IMR-90 (cell line): Measurements from ENCODE around the gene HLX. TPM values are rescaled to one million over a fixed set of nuclear protein-coding genes. Genes with fewer than 3 reads are reported as not detected.

Experiments used
- ATAC-seq: fragments of 200-7000 bp; cut with Tn5 transposase; 2 replicates; pipeline ENCODE4 v1.9.1; 2020; ENCODE audit warnings: low read depth, mild to moderate bottlenecking, moderate library complexity
- BruUV-seq: library from RNA; stranded (reverse); fragments of 400-500 nt; replicated peaks from 2 replicates; lab custom pipeline; 2021; lab: Mats Ljungman, UMichigan
- CTCF ChIA-PET: fragments of 300-600 bp; formaldehyde crosslinking; extraction: SDS; loops from one replicate; lab custom pipeline; 2021; ENCODE audit warnings: antibody characterized with exemption; lab: Yijun Ruan, JAX
- POLR2A ChIA-PET: fragments of 300-600 bp; sonication (Branson Sonifier 250); formaldehyde crosslinking; loops from one replicate; lab custom pipeline; 2022; ENCODE audit warnings: antibody characterized with exemption; ENCODE audit not compliant: unreplicated experiment; lab: Charles Lee
- DNase-seq: peaks from one replicate; pipeline ENCODE4 v3.0.0; 2013
- H2AFZ ChIP-seq: replicated peaks from 2 replicates; pipeline ENCODE3; 2013; ENCODE audit warnings: low read length, mild to moderate bottlenecking; ENCODE audit not compliant: poor library complexity
- H2AK5ac ChIP-seq: 2 replicates; pipeline ENCODE4 v1.6.1; 2013; ENCODE audit warnings: low read depth, low read length, inconsistent platforms
- H2AK9ac ChIP-seq: replicated peaks from 2 replicates; pipeline ENCODE3; 2013; ENCODE audit warnings: mild to moderate bottlenecking, low read depth, low read length, moderate library complexity; ENCODE audit not compliant: poor library complexity
- H2BK120ac ChIP-seq: 2 replicates; pipeline ENCODE4 v1.6.1; 2013; ENCODE audit warnings: low read depth, low read length, inconsistent platforms
- H2BK15ac ChIP-seq: 3 replicates; pipeline ENCODE4 v1.6.1; 2013; ENCODE audit warnings: low read depth, low read length, inconsistent platforms
- H2BK20ac ChIP-seq: 2 replicates; pipeline ENCODE4 v1.6.1; 2013; ENCODE audit warnings: low read depth, mild to moderate bottlenecking, inconsistent platforms, low read length, moderate library complexity
- H2BK5ac ChIP-seq: 2 replicates; pipeline ENCODE4 v1.6.1; 2013; ENCODE audit warnings: mild to moderate bottlenecking, low read depth, low read length, inconsistent platforms; ENCODE audit not compliant: poor library complexity, severe bottlenecking
- H3K14ac ChIP-seq: replicated peaks from 2 replicates; pipeline ENCODE4 v1.6.1; 2013; ENCODE audit warnings: low read depth, low read length, inconsistent platforms
- H3K18ac ChIP-seq: 2 replicates; pipeline ENCODE4 v1.6.1; 2013; ENCODE audit warnings: low read depth, low read length, control low read depth
- H3K23ac ChIP-seq: 2 replicates; pipeline ENCODE4 v1.6.1; 2013; ENCODE audit warnings: low read depth, low read length, inconsistent platforms
- H3K27ac ChIP-seq: 2 replicates; pipeline ENCODE4 v1.5.1; 2013; ENCODE audit warnings: mild to moderate bottlenecking, control low read depth, low read length; ENCODE audit not compliant: insufficient read depth
- H3K27me3 ChIP-seq: 2 replicates; pipeline ENCODE4 v1.6.1; 2013; ENCODE audit warnings: low read length; ENCODE audit not compliant: control insufficient read depth, insufficient read depth
- H3K36me3 ChIP-seq: 2 replicates; pipeline ENCODE4 v1.6.1; 2013; ENCODE audit warnings: low read length, mixed read lengths; ENCODE audit not compliant: control insufficient read depth, insufficient read depth
- H3K4ac ChIP-seq: 2 replicates; pipeline ENCODE4 v1.6.1; 2013; ENCODE audit warnings: low read depth, low read length, inconsistent platforms
- H3K4me1 ChIP-seq: 2 replicates; pipeline ENCODE4 v1.6.1; 2013; ENCODE audit warnings: low read length, mixed read lengths; ENCODE audit not compliant: control insufficient read depth, insufficient read depth
- H3K4me2 ChIP-seq: 2 replicates; pipeline ENCODE4 v1.6.1; 2013; ENCODE audit warnings: low read depth, mild to moderate bottlenecking, control low read depth, low read length, moderate library complexity
- H3K4me3 ChIP-seq: 2 replicates; pipeline ENCODE4 v1.5.1; 2013; ENCODE audit warnings: low read depth, mild to moderate bottlenecking, control low read depth, low read length, moderate library complexity; ENCODE audit not compliant: insufficient read depth
- H3K56ac ChIP-seq: 2 replicates; pipeline ENCODE4 v1.6.1; 2013; ENCODE audit warnings: low read length, inconsistent platforms; ENCODE audit not compliant: insufficient read depth; ENCODE audit errors: extremely low read depth
- H3K79me1 ChIP-seq, 2 experiments: 2 replicates each; pipeline ENCODE4 v1.6.1; 2013; ENCODE audit warnings: low read length in 2 of 2, inconsistent platforms in 1 of 2, low read depth in 1 of 2
- H3K9ac ChIP-seq: 2 replicates; pipeline ENCODE4 v1.6.1; 2013; ENCODE audit warnings: low read depth, low read length, control low read depth
- H3K9me1 ChIP-seq: 2 replicates; pipeline ENCODE4 v1.6.1; 2013; ENCODE audit warnings: low read length, inconsistent platforms; ENCODE audit not compliant: insufficient read depth
- H3K9me3 ChIP-seq: 2 replicates; pipeline ENCODE4 v1.6.1; 2013; ENCODE audit warnings: low read length; ENCODE audit not compliant: control insufficient read depth, insufficient read depth
- H4K20me1 ChIP-seq: 2 replicates; pipeline ENCODE4 v1.6.1; 2013; ENCODE audit warnings: low read length, inconsistent platforms; ENCODE audit not compliant: insufficient read depth
- H4K5ac ChIP-seq: 2 replicates; pipeline ENCODE4 v1.6.1; 2013; ENCODE audit warnings: mild to moderate bottlenecking, low read depth, low read length, control low read depth
- H4K8ac ChIP-seq, 2 experiments: 2 replicates each; pipeline ENCODE4 v1.6.1; 2013; ENCODE audit warnings: low read depth in 2 of 2, low read length in 2 of 2, control low read depth in 1 of 2, inconsistent platforms in 1 of 2
- H4K91ac ChIP-seq: 2 replicates; pipeline ENCODE4 v1.6.1; 2013; ENCODE audit warnings: low read depth, low read length, inconsistent platforms; ENCODE audit not compliant: insufficient read depth
- NFE2L2 ChIP-seq: fragments of 150-350 bp; IDR thresholded peaks from 2 replicates; pipeline ENCODE4 v1.6.1; 2016; ENCODE audit warnings: low read depth, mild to moderate bottlenecking, low read length
- POLR2A ChIP-seq: IDR thresholded peaks from 2 replicates; pipeline ENCODE4 v1.6.1; 2012; ENCODE audit warnings: mild to moderate bottlenecking, low read depth, low read length
- WGBS, 2 experiments: methylation state at CpG; one replicate each; pipeline versions ENCODE4 v1.1.5 to v1.1.7; 2013; ENCODE audit warnings: missing lambda C conversion rate in 2 of 2; ENCODE audit not compliant: insufficient read length in 1 of 2; ENCODE audit errors: extremely low coverage in 2 of 2; 5-methylcytosine and 5-hydroxymethylcytosine counted together
- dilution Hi-C: fragments of 300-500 bp; cut with HindIII; formaldehyde crosslinking; loops from one replicate; pipeline ENCODE4 v1.14.3; 2018; ENCODE audit warnings: low sequenced_read_pairs; ENCODE audit not compliant: unreplicated experiment
- in situ Hi-C: fragments of 300-500 bp; cut with MboI; formaldehyde crosslinking; loops from 3 replicates; pipeline ENCODE4 v1.14.3; 2019; ENCODE audit warnings: low sequenced_read_pairs, inconsistent platforms, mixed read lengths
- intact Hi-C: fragments of 100-400 bp; cut with micrococcal nuclease; formaldehyde crosslinking; loops from 2 replicates; pipeline ENCODE4 v1.10.0; 2022
- polyA plus RNA-seq, 3 experiments: library from polyadenylated mRNA; depleted of rRNA; stranded (reverse); fragments of >200 nt; gene quantifications; 2 replicates each; pipeline ENCODE4 v1.2.3, GENCODE V29; 2012; ENCODE audit warnings: low replicate concordance in 1 of 3
- total RNA-seq: library from RNA; depleted of rRNA; stranded (reverse); fragments of >200 nt; gene quantifications from 2 replicates; pipeline ENCODE4 v1.2.3, GENCODE V29; 2012

HLX gene
- total and polyA plus RNA-seq, 2 of the 4 experiments (the other 2 are of a cell fraction): 4.3 to 6.1 TPM

GRCh38 chr1:220877377-220878095 lies 1.7 kb upstream of the HLX start:
- dilution Hi-C loops: no loop called here
- Histone ChIP-seq H3K27me3 (no peaks in the 10 kb centered on the region), H3K4me2 (no peak overlapping the region), H3K4me3 (no peak overlapping the region), H2BK120ac (no peak overlapping the region), H3K9me3 (no peaks in the 10 kb centered on the region), H3K36me3 (peaks cover 6% of the 10 kb centered on the region; the same call in 1 of the 2 replicates), H3K27ac (no peak overlapping the region), H3K4me1 (peaks cover 7% of the 10 kb centered on the region), H2BK5ac (no peak overlapping the region), H3K9ac (no peak overlapping the region), H4K5ac (no peak overlapping the region), H3K14ac (no peak overlapping the region), H3K23ac (no peak overlapping the region), H3K56ac (no peak overlapping the region), H2AK9ac (no peak overlapping the region), H4K20me1 (no peaks in the 10 kb centered on the region), H4K8ac (no peak overlapping the region; a peak in 1 of 4 replicates), H3K4ac (no peak overlapping the region), H2AFZ (peak overlapping the region; percentile 59), H2BK15ac (no peak overlapping the region), H3K18ac (no peak overlapping the region), H2AK5ac (no peak overlapping the region), H2BK20ac (no peak overlapping the region), H3K79me1 (peaks cover 10 to 20% of the 10 kb centered on the region in 2 experiments; a peak in 2 of 4 replicates), H4K91ac (no peak overlapping the region), H3K9me1 (peaks cover 8% of the 10 kb centered on the region; the same call in 1 of the 2 replicates)
- WGBS, 2 experiments: 83% methylated on average over 15 of the region's 26 CpGs; no CpG with 5 or more reads in 1 of the 2 experiments
- ATAC-seq (no peak), DNase-seq (no peak)
- in situ Hi-C loops: loop anchor here (10.0 kb wide), 1 partner anchor 327 kb away; no protein-coding TSS in a partner anchor
- BruUV-seq: no TSS peak
- TF ChIP-seq POLR2A: no peak
- no peak for TF ChIP-seq NFE2L2
- ChIA-PET CTCF (no interaction called here), POLR2A (no interaction called here)
- intact Hi-C loops: loop anchor here (5.0 to 10.0 kb wide), 2 partner anchors 840 to 1577 kb away; no protein-coding TSS in a partner anchor
